H9 (cell line): Measurements from ENCODE around the gene TMC1. TPM values are rescaled to one million over a fixed set of nuclear protein-coding genes. Genes with fewer than 3 reads are reported as not detected.

Source experiments
- DNase-seq: peaks from one replicate; pipeline ENCODE4 v3.0.0-alpha.2; 2017
- H2AFZ ChIP-seq: one replicate; pipeline ENCODE4 v1.6.1; 2013; ENCODE audit warnings: mild to moderate bottlenecking, low read length, control low read depth, moderate library complexity
- H2AK5ac ChIP-seq: 2 replicates; pipeline ENCODE4 v1.6.1; 2013; ENCODE audit warnings: low read length, control low read depth, mixed read lengths; ENCODE audit not compliant: insufficient read length
- H2BK120ac ChIP-seq: one replicate; pipeline ENCODE4 v1.6.1; 2013; ENCODE audit warnings: low read depth, mild to moderate bottlenecking, low read length, control low read depth, inconsistent platforms; ENCODE audit not compliant: poor library complexity, severe bottlenecking
- H2BK12ac ChIP-seq: 2 replicates; pipeline ENCODE4 v1.6.1; 2013; ENCODE audit warnings: low read length, control low read depth, mixed read lengths, low read depth; ENCODE audit not compliant: insufficient read length
- H2BK15ac ChIP-seq: 2 replicates; pipeline ENCODE4 v1.6.1; 2013; ENCODE audit warnings: low read depth, low read length, control low read depth
- H2BK20ac ChIP-seq: one replicate; pipeline ENCODE4 v1.6.1; 2013; ENCODE audit warnings: low read depth, mild to moderate bottlenecking, low read length, control low read depth, inconsistent platforms; ENCODE audit not compliant: poor library complexity, severe bottlenecking
- H2BK5ac ChIP-seq: 2 replicates; pipeline ENCODE4 v1.6.1; 2013; ENCODE audit warnings: low read length, control low read depth, mixed read lengths; ENCODE audit not compliant: insufficient read length
- H3K14ac ChIP-seq: 2 replicates; pipeline ENCODE4 v1.6.1; 2013; ENCODE audit warnings: low read length, control low read depth; ENCODE audit not compliant: insufficient read depth
- H3K18ac ChIP-seq: 2 replicates; pipeline ENCODE4 v1.6.1; 2013; ENCODE audit warnings: low read depth, mild to moderate bottlenecking, mixed read lengths, low read length, control low read depth; ENCODE audit not compliant: insufficient read length
- H3K23ac ChIP-seq: 2 replicates; pipeline ENCODE4 v1.6.1; 2013; ENCODE audit warnings: low read length, control low read depth, mixed read lengths, low read depth; ENCODE audit not compliant: insufficient read length
- H3K23me2 ChIP-seq: 2 replicates; pipeline ENCODE4 v1.6.1; 2013; ENCODE audit warnings: low read depth, mild to moderate bottlenecking, mixed read lengths, low read length, control low read depth; ENCODE audit not compliant: insufficient read length, poor library complexity, severe bottlenecking
- H3K27ac ChIP-seq: 2 replicates; pipeline ENCODE4 v1.5.1; 2013; ENCODE audit warnings: low read length, control low read depth, mixed read lengths, low read depth; ENCODE audit not compliant: insufficient read length
- H3K27me3 ChIP-seq: 2 replicates; pipeline ENCODE4 v1.6.1; 2013; ENCODE audit warnings: low read length, control low read depth, inconsistent platforms; ENCODE audit not compliant: insufficient read depth
- H3K4ac ChIP-seq: 2 replicates; pipeline ENCODE4 v1.6.1; 2013; ENCODE audit warnings: low read depth, mild to moderate bottlenecking, control low read depth, inconsistent platforms, low read length, moderate library complexity
- H3K4me1 ChIP-seq: 2 replicates; pipeline ENCODE4 v1.6.1; 2013; ENCODE audit warnings: low read length, control low read depth, inconsistent platforms; ENCODE audit not compliant: insufficient read depth
- H3K4me2 ChIP-seq: 2 replicates; pipeline ENCODE4 v1.6.1; 2013; ENCODE audit warnings: low read length, control low read depth, mixed read lengths; ENCODE audit not compliant: insufficient read length, insufficient read depth
- H3K56ac ChIP-seq: 2 replicates; pipeline ENCODE4 v1.6.1; 2013; ENCODE audit warnings: low read depth, mild to moderate bottlenecking, mixed read lengths, low read length, control low read depth; ENCODE audit not compliant: insufficient read length
- H3K79me1 ChIP-seq: 2 replicates; pipeline ENCODE4 v1.6.1; 2013; ENCODE audit warnings: low read depth, mild to moderate bottlenecking, moderate library complexity, low read length, control low read depth, inconsistent platforms; ENCODE audit not compliant: insufficient read depth, poor library complexity, severe bottlenecking
- H3K79me2 ChIP-seq: 2 replicates; pipeline ENCODE4 v1.6.1; 2013; ENCODE audit warnings: low read length, control low read depth, inconsistent platforms; ENCODE audit not compliant: insufficient read depth
- H3K9ac ChIP-seq: 2 replicates; pipeline ENCODE4 v1.6.1; 2013; ENCODE audit warnings: low read length, control low read depth, mixed read lengths; ENCODE audit not compliant: insufficient read length; ENCODE audit errors: extremely low read depth
- H3K9me3 ChIP-seq: one replicate; pipeline ENCODE4 v1.6.1; 2013; ENCODE audit warnings: low read depth, low read length, inconsistent platforms; ENCODE audit not compliant: control insufficient read depth
- H3T11ph ChIP-seq: one replicate; pipeline ENCODE4 v1.6.1; 2013; ENCODE audit warnings: mild to moderate bottlenecking, low read length, control low read depth, inconsistent platforms
- H4K20me1 ChIP-seq: one replicate; pipeline ENCODE4 v1.6.1; 2013; ENCODE audit not compliant: control insufficient read depth, insufficient read length, insufficient read depth
- H4K5ac ChIP-seq: 2 replicates; pipeline ENCODE4 v1.6.1; 2013; ENCODE audit warnings: low read depth, mild to moderate bottlenecking, mixed read lengths, low read length, control low read depth; ENCODE audit not compliant: insufficient read length
- H4K8ac ChIP-seq: replicated peaks from 2 replicates; pipeline ENCODE4 v1.6.1; 2013; ENCODE audit warnings: low read length, control low read depth, mixed read lengths, low read depth; ENCODE audit not compliant: insufficient read length
- H4K91ac ChIP-seq: 2 replicates; pipeline ENCODE4 v1.6.1; 2013; ENCODE audit warnings: low read depth, mild to moderate bottlenecking, moderate library complexity, mixed read lengths, low read length, control low read depth; ENCODE audit not compliant: insufficient read length
- H3K27ac Mint-ChIP-seq, 3 experiments: 2 replicates in 2 of 3; 3 replicates in 1 of 3; pipeline ENCODE4 v1.8.0; 2020 to 2021; ENCODE audit warnings: mixed read lengths in 3 of 3, mild to moderate bottlenecking in 1 of 3, moderate library complexity in 1 of 3
- H3K27me3 Mint-ChIP-seq: 2 replicates; pipeline ENCODE4 v1.8.0; 2021; ENCODE audit warnings: low read depth, mild to moderate bottlenecking, moderate library complexity, mixed read lengths
- H3K36me3 Mint-ChIP-seq, 3 experiments: 2 replicates in 2 of 3; 3 replicates in 1 of 3; pipeline ENCODE4 v1.8.0; 2020 to 2021; ENCODE audit warnings: low read depth in 3 of 3, mixed read lengths in 3 of 3; ENCODE audit not compliant: insufficient read depth in 1 of 3
- H3K4me1 Mint-ChIP-seq, 2 experiments: 2 replicates each; pipeline ENCODE4 v1.8.0; 2020; ENCODE audit warnings: mixed read lengths in 2 of 2
- H3K4me3 Mint-ChIP-seq, 2 experiments: 2 replicates in 1 of 2; 3 replicates in 1 of 2; pipeline ENCODE4 v1.8.0; 2020 to 2021; ENCODE audit warnings: mild to moderate bottlenecking in 2 of 2, mixed read lengths in 2 of 2, moderate library complexity in 1 of 2
- H3K9me3 Mint-ChIP-seq, 2 experiments: 2 replicates in 1 of 2; 3 replicates in 1 of 2; pipeline ENCODE4 v1.8.0; 2020; ENCODE audit warnings: mild to moderate bottlenecking in 2 of 2, mixed read lengths in 2 of 2, moderate library complexity in 1 of 2
- CTCF ChIP-seq: fragments of 200-600 bp; sonication (generic); conservative IDR thresholded peaks from 3 replicates; pipeline ENCODE4 v1.8.0; 2021; ENCODE audit warnings: antibody characterized with exemption, mild to moderate bottlenecking
- WGBS: extraction: QIAGEN DNeasy Blood & Tissue Kit; methylation state at CpG from one replicate; pipeline ENCODE4 v1.1.7; 2013; ENCODE audit warnings: missing lambda C conversion rate, low lambda C conversion rate, mixed read lengths; ENCODE audit not compliant: insufficient read length; ENCODE audit errors: extremely low coverage; 5-methylcytosine and 5-hydroxymethylcytosine counted together
- total RNA-seq: library from RNA; stranded (reverse); gene quantifications from 2 replicates; pipeline ENCODE4 v1.2.1, GENCODE V29; 2021

The TMC1 gene
- total RNA-seq, 1 experiment from 2014 or later, result 2.4 TPM

- no peak overlapping the region for H3K9ac ChIP-seq
- no peak overlapping the region for H3K23ac ChIP-seq
- H3K79me2 ChIP-seq, result no peaks in the 10 kb centered on the region
- H3K23me2 ChIP-seq, result no peaks in the 10 kb centered on the region
- no peak for DNase-seq
- no peak overlapping the region for H2BK12ac ChIP-seq
- H2BK120ac ChIP-seq, result no peak overlapping the region
- Mint-ChIP-seq H3K9me3 (peaks cover 0 to 2% of the 10 kb centered on the region in 2 experiments; a peak in 1 of 5 replicates), H3K4me1 (peaks cover 0 to 2% of the 10 kb centered on the region in 2 experiments; a peak in 1 of 4 replicates), H3K27ac (no peak overlapping the region; a peak in 1 of 7 replicates), H3K4me3 (no peak overlapping the region), H3K36me3 (peaks cover 0 to 9% (median 0%) of the 10 kb centered on the region in 3 experiments; a peak in 2 of 7 replicates), H3K27me3 (no peaks in the 10 kb centered on the region)
- no peak overlapping the region for H4K5ac ChIP-seq
- no peaks in the 10 kb centered on the region for H3K27me3 ChIP-seq
- H3K14ac ChIP-seq, result no peak overlapping the region
- no peak overlapping the region for H4K91ac ChIP-seq
- H2AFZ ChIP-seq, result no peak overlapping the region
- H3K79me1 ChIP-seq, result no peaks in the 10 kb centered on the region
- H4K20me1 ChIP-seq, result no peaks in the 10 kb centered on the region
- no CpG with 5 or more reads among the region's 2 CpGs for WGBS
- H3K18ac ChIP-seq, result no peak overlapping the region
- H2BK15ac ChIP-seq, result no peak overlapping the region
- no peak overlapping the region for H4K8ac ChIP-seq
- no peak overlapping the region for H3K56ac ChIP-seq
- H3K27ac ChIP-seq, result no peak overlapping the region
- no peak overlapping the region for H3K4me2 ChIP-seq
- no peak overlapping the region for H2BK5ac ChIP-seq
- H3T11ph ChIP-seq, result no peak overlapping the region
- no peaks in the 10 kb centered on the region for H3K9me3 ChIP-seq
- no peaks in the 10 kb centered on the region for H3K4me1 ChIP-seq
- no peak for TF ChIP-seq CTCF
- H3K4ac ChIP-seq, result no peak overlapping the region
- no peak overlapping the region for H2AK5ac ChIP-seq
- H2BK20ac ChIP-seq, result no peak overlapping the region
Observed at GRCh38 chr9:72755836-72756235, 234.4 kb downstream of the TMC1 start.
